GM12874 (cell line): ENCODE measurements around the gene ZNF157.

ENCODE experiments used
- TF ChIP-seq, protein P1 (sequence below): IDR thresholded peaks from 2 replicates; pipeline ENCODE4 v1.5.1; 2011; ENCODE audit warnings: low read depth, mild to moderate bottlenecking, control low read depth, low read length, moderate library complexity; ENCODE audit not compliant: insufficient read depth

The ZNF157 gene

DNA sequence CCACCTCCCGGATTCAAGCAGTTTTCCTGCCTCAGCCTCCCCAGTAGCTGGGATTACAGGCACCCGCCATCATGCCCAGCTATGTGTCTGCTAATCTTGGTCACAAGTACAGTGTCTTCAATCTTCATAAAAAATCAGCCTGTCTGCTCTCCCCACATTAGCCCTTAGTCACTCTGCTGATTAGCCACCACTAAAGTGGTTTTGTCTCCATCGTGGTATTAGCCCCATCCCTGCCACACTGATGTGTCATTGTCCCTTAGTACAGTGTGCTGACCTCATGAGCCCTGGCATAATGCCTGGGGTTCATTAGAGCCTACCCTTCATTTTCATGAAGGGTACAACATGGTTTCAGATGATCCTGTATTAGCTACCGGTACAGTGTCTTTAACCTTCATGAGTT, 49.9 kb downstream of the ZNF157 start:
- TF ChIP-seq, protein P1, sequence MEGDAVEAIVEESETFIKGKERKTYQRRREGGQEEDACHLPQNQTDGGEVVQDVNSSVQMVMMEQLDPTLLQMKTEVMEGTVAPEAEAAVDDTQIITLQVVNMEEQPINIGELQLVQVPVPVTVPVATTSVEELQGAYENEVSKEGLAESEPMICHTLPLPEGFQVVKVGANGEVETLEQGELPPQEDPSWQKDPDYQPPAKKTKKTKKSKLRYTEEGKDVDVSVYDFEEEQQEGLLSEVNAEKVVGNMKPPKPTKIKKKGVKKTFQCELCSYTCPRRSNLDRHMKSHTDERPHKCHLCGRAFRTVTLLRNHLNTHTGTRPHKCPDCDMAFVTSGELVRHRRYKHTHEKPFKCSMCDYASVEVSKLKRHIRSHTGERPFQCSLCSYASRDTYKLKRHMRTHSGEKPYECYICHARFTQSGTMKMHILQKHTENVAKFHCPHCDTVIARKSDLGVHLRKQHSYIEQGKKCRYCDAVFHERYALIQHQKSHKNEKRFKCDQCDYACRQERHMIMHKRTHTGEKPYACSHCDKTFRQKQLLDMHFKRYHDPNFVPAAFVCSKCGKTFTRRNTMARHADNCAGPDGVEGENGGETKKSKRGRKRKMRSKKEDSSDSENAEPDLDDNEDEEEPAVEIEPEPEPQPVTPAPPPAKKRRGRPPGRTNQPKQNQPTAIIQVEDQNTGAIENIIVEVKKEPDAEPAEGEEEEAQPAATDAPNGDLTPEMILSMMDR, result no peak

GRCh38 chrX:47420962-47421361, 50.6 kb downstream of the ZNF157 start:
- TF ChIP-seq, protein P1, result no peak

GRCh38 chrX:47422444-47422843, 52.1 kb downstream of the ZNF157 start:
- TF ChIP-seq, protein P1, result no peak

GRCh38 chrX:47430925-47431324, 60.5 kb downstream of the ZNF157 start:
- TF ChIP-seq, protein P1, result no peak

DNA sequence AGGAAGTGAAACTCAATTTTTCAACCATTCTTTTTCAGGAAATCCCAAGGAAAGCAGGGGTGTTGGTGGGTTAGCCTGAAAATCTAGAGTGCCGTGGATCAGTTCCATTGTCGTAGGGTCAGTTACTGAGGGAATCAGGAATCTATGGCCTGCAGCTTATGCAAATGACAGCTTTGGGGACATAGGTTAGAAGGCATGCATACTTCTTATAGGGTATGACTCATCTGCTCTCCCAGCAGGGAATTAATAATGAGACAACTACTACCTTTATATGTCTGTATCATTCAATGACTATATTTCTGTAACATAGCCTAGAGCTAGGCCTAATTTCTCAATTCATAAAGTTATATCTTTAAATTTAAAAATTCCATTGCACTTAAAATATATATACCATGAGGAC, 76.1 kb downstream of the ZNF157 start:
- TF ChIP-seq, protein P1, result no peak

- TF ChIP-seq, protein P1, result no peak
These were observed 76.6 kb downstream of the ZNF157 start for GRCh38 chrX:47446971-47447370.

GRCh38 chrX:47447607-47448006, 77.2 kb downstream of the ZNF157 start:
- TF ChIP-seq, protein P1, result no peak

DNA sequence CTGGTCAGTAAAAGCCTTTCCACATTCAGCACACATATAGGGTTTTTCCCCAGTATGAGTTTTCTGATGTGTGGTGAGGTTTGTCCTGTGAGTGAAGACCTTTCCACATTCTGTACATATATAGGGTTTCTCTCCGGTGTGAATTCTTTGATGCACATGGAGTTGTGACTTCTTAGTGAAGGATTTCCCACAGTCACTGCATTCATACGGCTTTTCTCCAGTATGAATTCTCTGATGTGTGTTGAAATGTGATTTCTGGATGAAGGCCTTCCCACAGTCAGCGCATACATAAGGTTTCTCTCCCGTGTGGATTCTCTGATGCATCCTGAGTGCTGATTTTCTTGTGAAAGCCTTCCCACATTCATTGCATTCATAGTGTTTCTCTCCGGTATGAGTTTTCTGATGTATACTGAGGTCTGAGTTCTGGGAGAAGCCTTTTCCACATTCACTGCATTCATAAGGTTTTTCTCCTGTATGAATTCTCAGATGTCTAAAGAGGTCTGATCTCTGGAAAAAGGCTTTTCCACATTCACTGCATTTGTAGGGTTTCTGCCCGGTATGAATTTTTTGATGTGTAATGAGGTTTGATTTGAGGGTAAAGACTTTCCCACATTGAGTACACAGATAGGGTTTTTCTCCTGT, 77.9 kb downstream of the ZNF157 start:
- TF ChIP-seq, protein P1, result no peak
